ENCODE results near the gene PCDHA13.
"Not testable (repeated sequence)": the region's sequence is repeated elsewhere in the genome, so short reads cannot be mapped to it uniquely, and the experiment has no call there.

The PCDHA13 gene

DNA sequence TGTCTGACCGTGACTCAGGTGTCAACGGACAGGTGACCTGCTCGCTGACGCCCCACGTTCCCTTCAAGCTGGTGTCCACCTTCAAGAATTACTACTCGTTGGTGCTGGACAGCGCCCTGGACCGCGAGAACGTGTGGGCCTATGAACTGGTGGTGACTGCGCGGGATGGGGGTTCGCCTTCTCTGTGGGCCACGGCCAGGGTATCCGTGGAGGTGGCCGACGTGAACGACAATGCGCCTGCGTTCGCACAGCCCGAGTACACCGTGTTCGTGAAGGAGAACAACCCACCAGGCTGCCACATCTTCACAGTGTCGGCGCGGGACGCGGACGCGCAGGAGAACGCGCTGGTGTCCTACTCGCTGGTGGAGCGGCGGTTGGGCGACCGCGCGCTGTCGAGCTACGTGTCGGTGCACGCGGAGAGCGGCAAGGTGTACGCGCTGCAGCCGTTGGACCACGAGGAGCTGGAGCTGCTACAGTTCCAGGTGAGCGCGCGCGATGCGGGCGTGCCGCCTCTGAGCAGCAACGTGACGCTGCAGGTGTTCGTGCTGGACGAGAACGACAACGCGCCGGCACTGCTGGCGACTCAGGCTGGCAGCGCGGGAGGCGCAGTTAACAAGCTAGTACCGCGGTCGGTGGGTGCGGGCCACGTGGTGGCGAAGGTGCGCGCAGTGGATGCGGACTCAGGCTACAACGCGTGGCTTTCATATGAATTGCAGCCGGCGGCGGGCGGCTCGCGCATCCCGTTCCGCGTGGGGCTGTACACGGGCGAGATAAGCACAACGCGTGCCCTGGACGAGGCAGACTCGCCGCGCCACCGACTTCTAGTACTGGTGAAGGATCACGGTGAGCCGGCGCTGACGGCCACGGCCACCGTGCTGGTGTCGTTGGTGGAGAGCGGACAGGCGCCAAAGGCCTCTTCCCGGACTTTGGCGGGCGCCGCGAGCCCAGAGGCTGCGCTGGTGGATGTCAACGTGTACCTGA, 11.4 kb upstream of the PCDHA13 start:
- no peak for DNase-seq

DNA sequence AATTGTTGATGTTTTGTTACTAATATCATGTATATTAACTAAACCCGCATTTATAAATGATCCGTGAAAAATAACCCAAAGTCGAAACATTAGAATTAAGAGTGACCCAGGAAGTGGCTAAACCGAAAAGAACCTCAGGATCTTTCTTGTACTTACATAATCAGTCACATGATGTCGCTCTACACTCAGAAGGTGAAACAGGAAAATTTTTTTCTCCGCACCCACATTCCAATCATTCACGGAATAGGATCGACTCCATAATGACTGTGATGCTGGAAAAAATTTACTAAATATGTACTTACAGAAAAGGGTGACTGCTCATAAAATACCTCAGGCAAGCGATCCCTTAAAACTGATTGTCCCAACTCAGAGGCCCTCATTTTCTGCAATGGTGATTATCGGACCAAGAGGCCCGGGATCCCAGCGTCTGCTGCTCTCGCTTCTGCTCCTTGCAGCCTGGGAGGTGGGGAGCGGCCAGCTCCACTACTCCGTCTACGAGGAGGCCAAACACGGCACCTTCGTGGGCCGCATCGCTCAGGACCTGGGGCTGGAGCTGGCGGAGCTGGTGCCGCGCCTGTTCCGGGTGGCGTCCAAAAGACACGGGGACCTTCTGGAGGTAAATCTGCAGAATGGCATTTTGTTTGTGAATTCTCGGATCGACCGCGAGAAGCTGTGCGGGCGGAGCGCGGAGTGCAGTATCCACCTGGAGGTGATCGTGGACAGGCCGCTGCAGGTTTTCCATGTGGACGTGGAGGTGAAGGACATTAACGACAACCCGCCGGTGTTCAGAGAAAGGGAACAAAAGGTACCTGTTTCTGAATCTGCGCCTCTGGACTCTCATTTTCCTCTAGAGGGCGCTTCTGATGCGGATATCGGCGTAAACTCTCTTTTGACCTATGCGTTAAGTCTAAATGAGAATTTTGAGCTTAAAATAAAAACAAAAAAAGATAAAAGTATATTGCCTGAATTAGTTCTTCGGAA, 6.5 kb upstream of the PCDHA13 start, which contains the start of gene PCDHA12:
Gene PCDHA12, plus strand, starts transcription at position 224 of the 981 bp plus-strand sequence. Its CDS starts 165 bp downstream, at position 389.
- no peak for DNase-seq

DNA sequence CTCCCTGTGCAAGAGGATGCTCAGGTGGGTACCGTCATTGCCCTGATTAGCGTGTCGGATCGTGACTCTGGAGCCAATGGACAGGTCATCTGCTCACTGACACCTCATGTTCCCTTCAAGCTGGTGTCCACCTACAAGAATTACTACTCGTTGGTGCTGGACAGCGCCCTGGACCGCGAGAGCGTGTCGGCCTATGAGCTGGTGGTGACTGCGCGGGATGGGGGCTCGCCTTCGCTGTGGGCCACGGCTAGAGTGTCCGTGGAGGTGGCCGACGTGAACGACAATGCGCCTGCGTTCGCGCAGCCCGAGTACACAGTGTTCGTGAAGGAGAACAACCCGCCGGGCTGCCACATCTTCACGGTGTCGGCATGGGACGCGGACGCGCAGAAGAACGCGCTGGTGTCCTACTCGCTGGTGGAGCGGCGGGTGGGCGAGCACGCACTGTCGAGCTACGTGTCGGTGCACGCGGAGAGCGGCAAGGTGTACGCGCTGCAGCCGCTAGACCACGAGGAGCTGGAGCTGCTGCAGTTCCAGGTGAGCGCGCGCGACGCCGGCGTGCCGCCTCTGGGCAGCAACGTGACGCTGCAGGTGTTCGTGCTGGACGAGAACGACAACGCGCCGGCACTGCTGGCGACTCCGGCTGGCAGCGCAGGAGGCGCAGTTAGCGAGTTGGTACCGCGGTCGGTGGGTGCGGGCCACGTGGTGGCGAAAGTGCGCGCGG, 5.2 kb upstream of the PCDHA13 start:
- DNase-seq, result not testable (repeated sequence)

DNA sequence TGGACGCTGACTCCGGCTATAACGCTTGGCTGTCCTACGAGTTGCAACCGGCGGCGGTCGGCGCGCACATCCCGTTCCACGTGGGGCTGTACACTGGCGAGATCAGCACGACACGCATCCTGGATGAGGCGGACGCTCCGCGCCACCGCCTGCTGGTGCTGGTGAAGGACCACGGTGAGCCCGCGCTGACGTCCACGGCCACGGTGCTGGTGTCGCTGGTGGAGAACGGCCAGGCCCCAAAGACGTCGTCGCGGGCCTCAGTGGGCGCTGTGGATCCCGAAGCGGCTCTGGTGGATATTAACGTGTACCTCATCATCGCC, 4.7 kb upstream of the PCDHA13 start:
- DNase-seq, result no peak

DNA sequence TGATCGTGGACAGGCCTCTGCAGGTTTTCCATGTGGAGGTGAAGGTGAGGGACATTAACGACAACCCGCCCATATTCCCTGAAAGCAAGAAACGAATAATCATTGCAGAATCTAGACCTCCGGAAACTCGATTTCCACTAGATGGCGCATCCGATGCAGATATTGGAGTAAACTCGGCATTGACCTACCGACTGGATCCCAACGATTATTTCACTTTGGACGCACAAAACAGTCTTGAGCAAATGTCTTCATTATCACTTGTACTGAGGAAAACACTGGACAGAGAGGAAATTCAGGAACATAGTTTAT, 621 bp downstream of the PCDHA13 start:
- DNase-seq, result no peak

DNA sequence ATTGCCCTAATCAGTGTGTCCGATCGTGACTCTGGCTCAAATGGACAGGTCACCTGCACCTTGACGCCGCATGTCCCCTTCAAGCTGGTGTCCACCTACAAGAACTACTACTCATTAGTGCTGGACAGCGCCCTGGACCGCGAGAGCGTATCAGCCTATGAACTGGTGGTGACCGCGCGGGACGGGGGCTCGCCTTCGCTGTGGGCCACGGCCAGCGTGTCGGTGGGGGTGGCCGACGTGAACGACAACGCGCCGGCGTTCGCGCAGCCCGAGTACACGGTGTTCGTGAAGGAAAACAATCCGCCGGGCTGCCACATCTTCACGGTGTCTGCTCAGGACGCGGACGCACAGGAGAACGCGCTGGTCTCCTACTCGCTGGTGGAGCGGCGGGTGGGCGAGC, 1.4 kb downstream of the PCDHA13 start:
- no peak for DNase-seq

DNA sequence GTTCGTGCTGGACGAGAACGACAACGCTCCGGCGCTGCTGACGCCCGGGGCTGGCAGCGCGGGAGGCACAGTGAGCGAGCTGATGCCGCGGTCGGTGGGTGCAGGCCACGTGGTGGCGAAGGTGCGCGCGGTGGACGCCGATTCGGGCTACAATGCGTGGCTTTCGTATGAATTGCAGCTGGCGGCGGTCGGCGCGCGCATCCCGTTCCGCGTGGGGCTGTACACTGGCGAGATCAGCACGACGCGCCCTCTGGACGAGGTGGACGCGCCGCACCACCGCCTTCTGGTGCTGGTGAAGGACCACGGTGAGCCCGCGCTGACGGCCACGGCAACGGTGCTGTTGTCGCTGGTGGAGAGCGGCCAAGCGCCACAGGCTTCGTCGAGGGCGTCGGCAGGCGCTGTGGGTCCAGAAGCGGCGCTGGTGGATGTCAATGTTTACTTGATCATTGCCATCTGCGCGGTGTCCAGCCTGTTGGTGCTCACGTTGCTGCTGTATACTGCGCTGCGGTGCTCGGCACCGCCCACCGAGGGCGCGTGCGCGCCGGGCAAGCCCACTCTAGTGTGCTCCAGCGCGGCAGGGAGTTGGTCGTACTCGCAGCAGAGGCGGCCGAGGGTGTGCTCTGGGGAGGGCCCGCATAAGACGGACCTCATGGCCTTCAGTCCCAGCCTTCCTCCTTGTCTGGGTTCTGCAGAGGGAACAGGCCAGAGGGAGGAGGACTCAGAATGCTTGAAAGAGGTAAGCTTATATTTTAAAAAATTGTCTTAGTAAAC, 2.2 kb downstream of the PCDHA13 start:
- DNase-seq, result no peak

DNA sequence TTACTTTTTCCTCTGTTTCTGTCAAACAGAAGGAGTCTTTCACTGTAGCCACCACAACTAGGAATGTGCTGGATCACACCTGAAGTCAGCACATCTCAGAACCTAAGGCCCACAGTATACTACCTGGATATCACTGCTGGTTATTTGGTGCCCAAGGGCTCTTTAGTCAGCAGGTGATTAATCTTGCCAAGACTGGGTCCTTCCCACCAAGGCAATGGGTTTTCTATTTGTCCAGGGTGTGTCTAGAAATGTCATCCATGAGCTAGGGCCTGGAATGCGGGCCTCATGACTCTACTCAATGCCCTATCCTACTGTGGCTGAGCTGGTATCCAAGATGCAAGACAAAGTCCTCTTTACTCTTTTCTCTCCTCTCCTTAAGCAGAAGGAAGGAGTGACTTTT, 34.4 kb downstream of the PCDHA13 start:
- no peak for DNase-seq

DNA sequence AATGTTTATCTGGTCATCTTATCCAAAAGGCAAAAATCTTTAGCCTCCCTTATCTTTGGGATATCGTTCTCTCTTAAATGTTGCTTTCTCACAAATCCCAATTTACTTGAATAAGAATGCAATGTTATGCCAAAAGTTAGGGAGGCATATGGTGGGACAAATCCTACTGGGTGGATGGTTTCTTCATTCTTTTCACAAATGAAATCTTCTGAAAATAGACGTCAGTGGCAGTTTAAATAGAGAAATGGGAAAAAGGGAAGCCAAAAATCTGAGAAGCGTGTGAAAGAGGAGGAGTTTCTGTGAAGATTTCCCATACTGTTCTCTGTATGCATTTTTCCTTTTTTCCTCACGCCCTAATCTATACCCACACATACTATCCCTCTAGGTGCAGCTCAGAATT, 41.7 kb downstream of the PCDHA13 start:
- no peak for DNase-seq

DNA sequence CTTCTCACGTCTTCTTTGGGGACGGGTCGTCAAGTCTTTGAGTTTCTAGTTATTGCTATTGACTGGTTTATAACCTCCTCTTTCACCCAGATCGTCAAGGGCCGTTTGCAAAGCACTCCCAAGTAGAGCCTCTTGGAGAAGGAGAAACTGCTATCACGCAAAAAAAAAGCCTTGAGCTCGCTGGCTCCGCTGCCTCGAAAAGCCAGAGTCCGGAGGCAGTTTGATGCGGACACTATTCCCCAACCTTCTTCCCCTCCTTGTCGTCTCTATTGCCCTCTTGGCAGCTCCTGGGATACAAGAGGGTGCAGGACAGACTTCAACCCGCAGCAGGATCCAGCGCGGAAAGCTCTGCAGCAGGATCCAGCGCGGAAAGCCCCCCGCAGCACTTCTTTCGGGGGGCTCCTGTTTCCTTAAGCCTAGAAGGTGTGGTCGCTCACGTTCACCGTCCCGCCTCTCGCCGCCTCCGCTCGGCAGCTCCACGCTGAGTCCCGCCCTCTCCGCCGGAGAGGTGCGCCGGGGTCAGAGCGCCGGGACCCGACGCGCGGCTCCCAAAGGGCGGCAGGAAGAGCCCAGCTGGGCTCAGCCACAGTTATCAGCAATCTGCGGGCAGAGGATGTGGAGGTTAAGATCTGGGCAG, 44.0 kb downstream of the PCDHA13 start, which contains the start of gene PCDHAC1:
Gene PCDHAC1, plus strand, starts transcription at position 494 of the 637 bp plus-strand sequence. CDS start 594 bp downstream, outside the sequence.
- DNase-seq, result no peak

DNA sequence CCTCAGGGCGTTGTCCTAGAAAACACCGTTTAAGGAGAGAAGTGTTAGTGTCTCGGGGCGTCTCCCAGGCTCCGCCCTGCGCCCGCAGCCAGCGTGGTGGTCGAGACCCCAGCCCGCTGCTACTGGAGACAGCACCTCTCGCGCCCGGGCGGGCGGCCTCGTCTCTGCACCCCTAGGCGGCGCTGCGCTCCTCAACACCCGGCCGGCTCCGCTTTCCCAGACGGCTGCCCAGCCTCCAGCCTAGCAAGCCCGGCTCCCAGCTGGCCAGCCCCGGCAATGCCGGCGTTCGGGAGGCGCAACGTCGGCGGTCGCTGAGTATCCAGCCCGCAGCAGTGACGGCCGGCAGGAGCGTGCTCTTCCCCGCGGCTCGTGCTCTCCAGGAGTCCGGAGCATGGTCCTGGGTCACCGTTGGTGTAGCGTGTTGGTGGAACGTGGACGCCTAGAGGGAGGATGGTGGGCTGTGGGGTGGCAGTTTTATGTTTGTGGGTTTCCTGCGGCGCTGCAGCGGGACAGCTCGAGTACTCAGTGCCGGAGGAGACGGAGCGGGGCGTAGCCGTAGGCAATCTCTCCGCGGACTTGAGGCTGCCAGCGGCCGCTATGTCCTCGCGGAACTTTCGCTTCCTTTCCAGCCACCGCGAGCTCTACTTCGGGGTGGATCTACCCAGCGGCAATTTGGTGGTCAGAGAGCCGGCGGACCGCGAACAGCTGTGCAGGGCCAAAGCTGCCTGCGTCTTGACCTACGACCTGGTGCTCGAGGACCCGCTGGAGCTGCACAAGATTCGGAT, 44.7 kb downstream of the PCDHA13 start:
- peak; percentile 69 for DNase-seq

DNA sequence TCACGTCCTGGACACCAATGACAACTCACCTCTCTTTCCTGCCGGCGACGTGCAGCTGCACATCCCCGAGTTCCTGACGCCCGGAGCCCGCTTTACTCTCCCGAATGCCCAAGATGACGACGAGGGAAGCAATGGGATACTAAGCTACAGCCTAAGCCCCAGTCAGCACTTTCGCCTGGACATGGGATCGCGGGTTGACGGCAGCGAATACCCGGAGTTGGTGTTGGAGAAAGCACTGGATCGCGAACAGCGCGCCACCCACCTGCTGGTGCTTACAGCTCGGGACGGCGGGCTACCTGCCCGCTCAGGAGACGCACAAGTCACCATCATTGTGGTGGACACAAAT, 45.3 kb downstream of the PCDHA13 start:
- no peak for DNase-seq
